GM19324 (cell line): ENCODE data around the gene PATZ1.

ENCODE experiments used
- ATAC-seq: cut with Tn5 transposase; IDR thresholded peaks from one replicate; pipeline ENCODE4 v1.9.1; 2021; ENCODE audit warnings: mild to moderate bottlenecking, moderate library complexity; ENCODE audit not compliant: unreplicated experiment, low FRiP score

The PATZ1 gene

GRCh38 chr22:31343235-31344191, 2.6 kb downstream of the PATZ1 start:
- no peak for ATAC-seq

- no peak for ATAC-seq
These were observed 3.6 kb downstream of the PATZ1 start for GRCh38 chr22:31342389-31343140.

GRCh38 chr22:31341386-31342088, 4.6 kb downstream of the PATZ1 start:
- no peak for ATAC-seq

- no peak for ATAC-seq
These were observed 5.3 kb downstream of the PATZ1 start for GRCh38 chr22:31340765-31341247.

GRCh38 chr22:31340360-31340759, 5.8 kb downstream of the PATZ1 start:
- ATAC-seq = no peak

GRCh38 chr22:31339148-31339832, 6.9 kb downstream of the PATZ1 start:
- ATAC-seq = no peak

GRCh38 chr22:31337178-31337577, 9.0 kb downstream of the PATZ1 start:
- ATAC-seq = no peak

GRCh38 chr22:31334329-31334728, 11.8 kb downstream of the PATZ1 start:
- no peak for ATAC-seq

GRCh38 chr22:31333641-31334040, 12.5 kb downstream of the PATZ1 start:
- ATAC-seq = no peak

GRCh38 chr22:31332886-31333285, 13.3 kb downstream of the PATZ1 start:
- no peak for ATAC-seq

GRCh38 chr22:31332010-31332409, 14.1 kb downstream of the PATZ1 start:
- no peak for ATAC-seq

- no peak for ATAC-seq
These were observed 16.5 kb downstream of the PATZ1 start for GRCh38 chr22:31329453-31330215.

- no peak for ATAC-seq
These were observed 17.1 kb downstream of the PATZ1 start for GRCh38 chr22:31329029-31329428.

GRCh38 chr22:31328544-31328960, 17.6 kb downstream of the PATZ1 start:
- no peak for ATAC-seq

GRCh38 chr22:31327806-31328543, 18.2 kb downstream of the PATZ1 start:
- ATAC-seq = no peak

GRCh38 chr22:31326877-31327276, 19.3 kb downstream of the PATZ1 start:
- ATAC-seq = no peak

GRCh38 chr22:31323578-31324550, 22.3 kb downstream of the PATZ1 start:
- no peak for ATAC-seq

GRCh38 chr22:31321421-31321820, 24.7 kb downstream of the PATZ1 start:
- ATAC-seq = no peak
